Right lobe of liver (tissue), 4 donors: ENCODE data around the gene PCDHGA3.
"Not testable (repeated sequence)": the region's sequence is repeated elsewhere in the genome, so short reads cannot be mapped to it uniquely, and the experiment has no call there.

Source experiments
- CTCF ChIP-seq, 4 donors: fragments of 200-600 bp in 3 of 4; fragments of 450-650 bp in 1 of 4; IDR thresholded peaks; one replicate each; pipeline versions ENCODE4 v1.5.1 to v1.8.0; 2016 to 2022; ENCODE audit warnings: antibody characterized with exemption in 4 of 4, mild to moderate bottlenecking in 2 of 4
- POLR2A ChIP-seq: fragments of 450-650 bp; IDR thresholded peaks from one replicate; pipeline ENCODE4 v1.6.1; 2017; ENCODE audit warnings: antibody characterized with exemption, mild to moderate bottlenecking
- donor health status: DM: no; HTN: no; CAD: no.
- donor health status: DM: no; HTN: no; CAD: no.
- donor health status: DM: no; HTN: yes; CAD: no.

GRCh38 chr5:141394401-141395187, 51.0 kb downstream of the PCDHGA3 start:
- not testable (repeated sequence) for TF ChIP-seq CTCF (IDR thresholded peaks at IDR 0.05); POLR2A
